Vagina (tissue), 2 donors: ENCODE measurements around the gene QSOX1. TPM values are rescaled to one million over a fixed set of nuclear protein-coding genes. Genes with fewer than 3 reads are reported as not detected.
A peak's percentile ranks its signal among the peaks of the same experiment; 100 is the strongest.
"Not testable (repeated sequence)": the region's sequence is repeated elsewhere in the genome, so short reads cannot be mapped to it uniquely, and the experiment has no call there.

Experiments
- DNase-seq, 2 donors: peaks; one replicate each; pipeline ENCODE4 v3.0.0-alpha.2; 2017; ENCODE audit errors: extremely low spot score in 2 of 2
- H3K27ac ChIP-seq: fragments of 200-600 bp; sonication (generic); one replicate; pipeline ENCODE4 v1.5.1; 2019
- H3K27me3 ChIP-seq: fragments of 200-600 bp; sonication (generic); one replicate; pipeline ENCODE4 v1.5.1; 2019
- H3K36me3 ChIP-seq, 2 donors: fragments of 200-600 bp; sonication (generic); one replicate each; pipeline ENCODE4 v1.5.1; 2017 to 2019
- H3K4me1 ChIP-seq: fragments of 200-600 bp; sonication (generic); one replicate; pipeline ENCODE4 v1.5.1; 2019
- H3K4me3 ChIP-seq, 2 donors: fragments of 200-600 bp; sonication (generic); 1 replicate in 1 of 2; 2 replicates in 1 of 2; pipeline ENCODE4 v1.5.1; 2016 to 2019
- H3K9me3 ChIP-seq: fragments of 200-600 bp; sonication (generic); one replicate; pipeline ENCODE4 v1.5.1; 2019
- CTCF ChIP-seq, 3 experiments: fragments of 450-650 bp in 2 of 3; fragments of 200-600 bp in 1 of 3; sonication (generic) in 1 of 3; IDR thresholded peaks; one replicate each; pipeline ENCODE4 v1.5.1; 2017 to 2019; ENCODE audit warnings: antibody characterized with exemption in 3 of 3, mild to moderate bottlenecking in 2 of 3, moderate library complexity in 2 of 3
- POLR2A ChIP-seq, 2 donors: fragments of 450-650 bp; IDR thresholded peaks; one replicate each; pipeline ENCODE4 v1.6.1; 2017; ENCODE audit warnings: antibody characterized with exemption in 2 of 2, mild to moderate bottlenecking in 2 of 2, moderate library complexity in 2 of 2
- POLR2AphosphoS5 ChIP-seq, 2 donors: sonication (generic); formaldehyde crosslinking; IDR thresholded peaks; one replicate each; pipeline ENCODE4 v1.9.0; 2017; ENCODE audit warnings: antibody characterized with exemption in 2 of 2, mild to moderate bottlenecking in 2 of 2, low read depth in 1 of 2; ENCODE audit not compliant: insufficient read depth in 1 of 2
- intact Hi-C: fragments of 100-400 bp; cut with DNase I; formaldehyde crosslinking; loops from one replicate; pipeline ENCODE4 v1.15.1; 2023
- total RNA-seq: library from RNA; depleted of rRNA; stranded (reverse); fragments of >200 nt; gene quantifications from one replicate; pipeline ENCODE4 v1.2.3, GENCODE V29; 2016

QSOX1 gene
- total RNA-seq, 1 donor from 2014 or later: 103 TPM

GRCh38 chr1:180131510-180131909 is 23.2 kb upstream of the QSOX1 start:
- Histone ChIP-seq H3K36me3 (no peaks in the 10 kb centered on the region), H3K27ac (no peak overlapping the region), H3K4me3 (no peak overlapping the region), H3K27me3 (no peaks in the 10 kb centered on the region), H3K4me1 (no peaks in the 10 kb centered on the region), H3K9me3 (no peaks in the 10 kb centered on the region)
- TF ChIP-seq POLR2AphosphoS5 (IDR thresholded peaks at IDR 0.05; ENCODE audit: insufficient read depth in 1 of 2, low read depth in 1 of 2): no peak
- TF ChIP-seq CTCF (IDR thresholded peaks at IDR 0.05): no peak
- no peak for TF ChIP-seq POLR2A (IDR thresholded peaks at IDR 0.05)
- intact Hi-C loops: no loop called here
- peak in 1 of 2 donors; percentile 34 for DNase-seq

GRCh38 chr1:180133193-180133592 is 21.5 kb upstream of the QSOX1 start:
- Histone ChIP-seq H3K9me3 (no peaks in the 10 kb centered on the region), H3K4me1 (no peaks in the 10 kb centered on the region), H3K27ac (no peak overlapping the region), H3K4me3 (no peak overlapping the region), H3K36me3 (no peaks in the 10 kb centered on the region), H3K27me3 (no peaks in the 10 kb centered on the region)
- TF ChIP-seq POLR2A (IDR thresholded peaks at IDR 0.05): no peak
- no peak for DNase-seq
- intact Hi-C loops: no loop called here

- H3K36me3 ChIP-seq, intact Hi-C loops, H3K4me3 ChIP-seq, H3K4me1 ChIP-seq, H3K27me3 ChIP-seq, H3K27ac ChIP-seq, H3K9me3 ChIP-seq: not testable (repeated sequence)
- DNase-seq: peak in 1 of 2 donors; percentile 20
Measured at GRCh38 chr1:180133688-180134087, 21.0 kb upstream of the QSOX1 start.

- Histone ChIP-seq H3K27ac (no peak overlapping the region), H3K4me1 (no peaks in the 10 kb centered on the region), H3K9me3 (no peaks in the 10 kb centered on the region), H3K27me3 (no peaks in the 10 kb centered on the region), H3K4me3 (no peak overlapping the region), H3K36me3 (no peaks in the 10 kb centered on the region)
- TF ChIP-seq POLR2A (IDR thresholded peaks at IDR 0.05): no peak
- no peak for TF ChIP-seq POLR2AphosphoS5 (IDR thresholded peaks at IDR 0.05; ENCODE audit: insufficient read depth in 1 of 2, low read depth in 1 of 2)
- TF ChIP-seq CTCF (IDR thresholded peaks at IDR 0.05): no peak
- intact Hi-C loops: no loop called here
- DNase-seq: no peak
Measured at GRCh38 chr1:180135535-180135934, 19.1 kb upstream of the QSOX1 start.

- DNase-seq: peak in 1 of 2 donors; percentile 13
- Histone ChIP-seq H3K4me1 (no peaks in the 10 kb centered on the region), H3K27me3 (no peaks in the 10 kb centered on the region), H3K4me3 (no peak overlapping the region), H3K36me3 (no peaks in the 10 kb centered on the region), H3K9me3 (no peaks in the 10 kb centered on the region), H3K27ac (no peak overlapping the region)
- intact Hi-C loops: no loop called here
- TF ChIP-seq POLR2A (IDR thresholded peaks at IDR 0.05) (no peak), POLR2AphosphoS5 (IDR thresholded peaks at IDR 0.05; ENCODE audit: insufficient read depth in 1 of 2, low read depth in 1 of 2) (no peak), CTCF (IDR thresholded peaks at IDR 0.05) (no peak)
Measured at GRCh38 chr1:180136331-180136967, 18.2 kb upstream of the QSOX1 start.

GRCh38 chr1:180136968-180137356 is 17.7 kb upstream of the QSOX1 start:
- Histone ChIP-seq H3K27ac (no peak overlapping the region), H3K27me3 (no peaks in the 10 kb centered on the region), H3K9me3 (no peaks in the 10 kb centered on the region), H3K36me3 (no peaks in the 10 kb centered on the region), H3K4me1 (no peaks in the 10 kb centered on the region), H3K4me3 (no peak overlapping the region)
- intact Hi-C loops: no loop called here
- DNase-seq: no peak
- TF ChIP-seq POLR2A (IDR thresholded peaks at IDR 0.05) (no peak), CTCF (IDR thresholded peaks at IDR 0.05) (no peak), POLR2AphosphoS5 (IDR thresholded peaks at IDR 0.05; ENCODE audit: insufficient read depth in 1 of 2, low read depth in 1 of 2) (no peak)
